GM18951 (cell line): ENCODE results near the gene MINPP1.
"Not testable (repeated sequence)": the region's sequence is repeated elsewhere in the genome, so short reads cannot be mapped to it uniquely, and the experiment has no call there.

ENCODE experiments used
- POLR2A ChIP-seq: IDR thresholded peaks from 4 replicates; pipeline ENCODE4 v1.6.1; 2011; ENCODE audit warnings: mild to moderate bottlenecking; ENCODE audit not compliant: insufficient read length, insufficient read depth; ENCODE audit errors: extremely low read depth
- in situ Hi-C: fragments of 300-500 bp; cut with MboI; formaldehyde crosslinking; loops from one replicate; pipeline ENCODE4 v1.12.0; 2022; ENCODE audit warnings: low sequenced_read_pairs, mixed read lengths, inconsistent platforms; ENCODE audit not compliant: unreplicated experiment

Gene MINPP1, protein sequence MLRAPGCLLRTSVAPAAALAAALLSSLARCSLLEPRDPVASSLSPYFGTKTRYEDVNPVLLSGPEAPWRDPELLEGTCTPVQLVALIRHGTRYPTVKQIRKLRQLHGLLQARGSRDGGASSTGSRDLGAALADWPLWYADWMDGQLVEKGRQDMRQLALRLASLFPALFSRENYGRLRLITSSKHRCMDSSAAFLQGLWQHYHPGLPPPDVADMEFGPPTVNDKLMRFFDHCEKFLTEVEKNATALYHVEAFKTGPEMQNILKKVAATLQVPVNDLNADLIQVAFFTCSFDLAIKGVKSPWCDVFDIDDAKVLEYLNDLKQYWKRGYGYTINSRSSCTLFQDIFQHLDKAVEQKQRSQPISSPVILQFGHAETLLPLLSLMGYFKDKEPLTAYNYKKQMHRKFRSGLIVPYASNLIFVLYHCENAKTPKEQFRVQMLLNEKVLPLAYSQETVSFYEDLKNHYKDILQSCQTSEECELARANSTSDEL

GRCh38 chr10:87504640-87505365 lies at the start of gene MINPP1:
MINPP1 (plus strand) TSS chr10:87504893; CDS start chr10:87504916, 23 bp downstream.
- TF ChIP-seq POLR2A, result peak; percentile 89
- in situ Hi-C loops, result no loop called here

DNA sequence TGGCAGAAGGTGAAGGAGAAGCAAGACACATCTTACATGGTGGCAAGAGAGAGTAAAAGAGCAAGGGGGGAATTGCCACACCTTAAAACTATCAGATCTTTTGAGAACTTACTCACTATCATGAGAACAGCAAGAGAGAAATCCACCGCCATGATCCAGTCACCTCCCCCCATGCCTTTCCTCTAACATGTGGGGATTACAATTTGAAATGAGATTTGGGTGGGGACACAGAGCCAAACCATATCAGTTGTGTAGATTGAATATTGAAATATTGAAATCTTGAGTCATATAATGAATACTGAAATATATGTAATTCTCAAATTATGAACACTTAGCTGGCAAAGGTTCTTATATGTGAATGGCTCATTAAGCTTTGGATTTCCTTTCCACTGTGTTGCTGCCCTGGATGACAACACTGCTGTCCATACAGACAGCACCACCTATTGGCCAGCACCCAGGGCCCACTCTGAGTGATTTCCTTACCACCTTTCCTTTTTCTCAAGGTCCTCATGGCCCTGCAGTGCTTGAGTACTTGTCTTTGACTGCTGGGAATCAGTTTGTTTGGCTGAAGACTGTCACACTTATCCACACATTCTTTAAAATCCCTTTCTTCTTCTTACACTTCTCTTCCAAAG lies 48.0 kb upstream of the MINPP1 start:
- in situ Hi-C loops, result not testable (repeated sequence)

DNA sequence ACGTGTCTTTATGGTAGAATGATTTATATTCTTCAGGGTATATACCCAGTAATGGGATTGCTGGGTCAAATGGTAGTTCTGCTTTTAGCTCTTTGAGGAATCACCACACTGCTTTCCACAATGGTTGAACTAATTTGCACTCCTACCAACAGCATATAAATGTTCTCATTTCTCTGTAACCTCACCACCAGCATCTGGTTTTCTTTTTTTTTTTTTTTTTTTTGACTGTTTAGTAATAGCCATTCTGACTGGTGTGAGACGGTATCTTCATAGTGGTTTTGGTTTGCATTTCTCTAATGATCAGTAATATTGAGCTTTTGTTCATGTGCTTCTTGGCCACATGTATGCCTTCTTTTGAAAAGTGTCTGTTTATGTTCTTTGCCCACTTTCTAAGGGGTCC lies 42.9 kb upstream of the MINPP1 start:
- in situ Hi-C loops, result not testable (repeated sequence)

- in situ Hi-C loops, result not testable (repeated sequence)
Observed at GRCh38 chr10:87466849-87467248, 37.8 kb upstream of the MINPP1 start.

DNA sequence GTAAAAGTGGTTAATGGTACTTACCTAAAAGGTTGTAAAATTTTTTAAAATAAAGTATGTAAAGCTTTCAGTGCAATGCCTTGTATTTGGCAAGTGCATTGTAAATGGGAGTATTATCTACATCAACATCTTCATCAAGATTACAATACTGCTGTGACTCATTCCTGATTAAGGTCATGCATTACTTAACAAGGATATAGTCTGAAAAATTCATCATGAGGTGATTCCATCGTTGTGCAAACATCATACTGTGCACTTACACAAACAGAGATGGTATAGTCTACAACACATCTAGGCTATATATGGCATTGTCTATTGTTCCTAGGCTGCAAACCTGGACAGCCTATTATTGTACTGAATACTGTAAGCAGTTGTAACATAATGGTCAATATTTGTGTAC lies 16.0 kb upstream of the MINPP1 start:
- in situ Hi-C loops, result not testable (repeated sequence)

- in situ Hi-C loops, result not testable (repeated sequence)
Observed at GRCh38 chr10:87490285-87490684, 14.4 kb upstream of the MINPP1 start.

DNA sequence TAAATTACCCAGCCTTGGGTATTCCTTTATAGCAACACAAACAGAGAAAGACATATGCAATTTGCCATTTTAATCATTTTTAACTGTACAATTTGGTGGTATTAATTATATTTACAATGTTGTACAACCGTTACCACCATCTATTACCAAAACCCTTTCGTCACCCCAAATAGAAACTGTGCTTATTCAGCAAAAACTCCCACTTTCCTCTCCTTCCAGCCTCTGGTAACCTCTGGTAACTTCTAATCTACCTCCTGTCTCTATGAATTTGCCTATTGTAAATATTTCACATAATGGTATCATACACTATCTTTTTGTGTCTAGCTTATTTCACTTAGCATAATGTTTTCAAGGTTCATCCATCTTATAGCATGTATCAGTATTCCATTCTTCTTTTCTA lies 12.2 kb upstream of the MINPP1 start:
- in situ Hi-C loops, result not testable (repeated sequence)

- in situ Hi-C loops, result not testable (repeated sequence)
Observed at GRCh38 chr10:87495446-87495845, 9.2 kb upstream of the MINPP1 start.

DNA sequence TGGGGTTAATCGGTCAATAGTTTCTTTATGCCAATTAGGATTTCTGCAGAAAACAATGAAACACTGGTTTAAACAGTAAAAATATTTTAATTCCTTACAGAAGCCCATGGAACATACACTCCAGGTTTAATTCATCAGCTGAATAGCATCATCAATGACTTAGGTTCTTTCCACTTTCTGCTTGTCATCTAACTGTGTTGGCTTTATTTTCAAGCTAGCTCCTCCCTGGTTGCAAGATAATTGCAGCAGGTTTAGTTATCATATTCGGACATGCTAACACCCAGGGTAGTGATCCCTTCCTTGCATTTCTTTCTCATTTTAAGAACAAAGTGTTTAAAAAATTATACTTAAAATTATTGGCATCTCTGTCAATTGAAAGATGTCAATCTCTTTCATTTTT lies 7.3 kb upstream of the MINPP1 start:
- in situ Hi-C loops, result not testable (repeated sequence)

DNA sequence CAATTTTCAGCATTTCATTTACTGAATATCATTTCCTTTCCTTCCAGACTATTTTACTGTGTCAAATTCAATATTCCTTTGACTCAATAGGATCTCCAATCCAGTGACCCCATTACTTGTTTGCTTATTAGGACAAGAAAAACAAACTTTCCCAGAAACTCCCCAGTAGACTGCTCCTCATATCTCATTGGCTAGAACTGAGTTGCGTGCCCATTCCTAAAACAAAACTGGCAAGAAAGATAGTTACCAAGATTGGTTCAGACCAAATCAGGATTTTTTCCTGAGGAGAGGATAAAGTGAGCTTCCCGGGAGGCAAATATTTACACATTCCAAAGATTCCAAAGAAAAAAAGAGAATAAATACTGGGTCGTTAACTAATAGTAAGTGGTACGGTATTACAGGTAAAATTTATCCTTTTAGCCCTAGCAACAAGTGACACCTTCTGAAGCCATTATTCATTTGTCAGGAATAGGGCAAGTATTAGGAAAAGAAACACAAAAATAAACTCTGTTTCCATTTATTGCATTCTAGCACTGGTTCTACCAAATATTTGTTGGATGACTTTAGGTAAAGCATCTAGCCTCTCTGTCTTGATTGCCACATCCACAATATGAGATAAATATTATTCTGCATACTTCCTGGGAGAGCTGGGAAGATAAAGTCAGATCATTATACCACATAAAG lies 6.4 kb upstream of the MINPP1 start:
- in situ Hi-C loops, result not testable (repeated sequence)

GRCh38 chr10:87500646-87501048 lies 4.0 kb upstream of the MINPP1 start:
- in situ Hi-C loops, result no loop called here
- no peak for TF ChIP-seq POLR2A

DNA sequence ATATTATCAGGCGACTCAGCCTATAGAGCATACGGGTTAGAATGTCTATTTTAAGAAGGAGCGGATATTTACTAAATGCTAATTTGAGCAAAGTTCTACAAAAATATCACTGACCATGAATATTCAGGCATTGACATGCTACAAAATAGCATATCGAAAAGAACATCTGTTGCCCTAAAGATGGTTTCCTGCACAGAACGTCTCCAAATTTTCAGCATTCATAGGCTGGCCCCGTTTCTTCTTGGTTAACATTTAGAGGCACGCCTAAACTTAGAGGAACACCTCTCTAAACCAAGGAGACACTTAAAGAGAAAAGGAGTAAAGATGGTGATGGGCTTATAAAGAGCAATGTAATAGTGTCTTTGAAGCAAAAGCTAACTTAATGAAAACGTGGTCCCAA lies 1.3 kb upstream of the MINPP1 start:
- no peak for TF ChIP-seq POLR2A
- in situ Hi-C loops, result no loop called here

- in situ Hi-C loops, result no loop called here
- TF ChIP-seq POLR2A, result no peak
Observed at GRCh38 chr10:87503886-87504285, 807 bp upstream of the MINPP1 start.

GRCh38 chr10:87504307-87504639 lies 420 bp upstream of the MINPP1 start:
- no peak for TF ChIP-seq POLR2A
- in situ Hi-C loops, result no loop called here
